ENCODE data around the gene TPP1. TPM values are rescaled to one million over a fixed set of nuclear protein-coding genes. Genes with fewer than 3 reads are reported as not detected.

TPP1 gene
- total and polyA plus RNA-seq, 2 experiments from 2014 or later = 68.4 to 185 TPM

- peaks cover 32% of the 10 kb centered on the region for H3K4me1 ChIP-seq (ENCODE audit: insufficient read depth)
- H3K79me2 ChIP-seq = peaks cover 57% of the 10 kb centered on the region
- H3K27ac ChIP-seq = no peak overlapping the region
- no peak overlapping the region for H3K4me3 ChIP-seq
- 97% methylated on average over 8 of the region's 8 CpGs for WGBS (ENCODE audit: low lambda C conversion rate, missing lambda C conversion rate)
- H3K27me3 ChIP-seq = no peaks in the 10 kb centered on the region
- TF ChIP-seq EZH2 (IDR thresholded peaks at IDR 0.05; ENCODE audit: borderline replicate concordance) = no peak
- TF ChIP-seq CTCF (IDR thresholded peaks at IDR 0.05; ENCODE audit: poor library complexity) = no peak
- no peak for TF ChIP-seq EZH2phosphoT487 (IDR thresholded peaks at IDR 0.05; ENCODE audit: low read depth, severe bottlenecking, unreplicated experiment)
- H4K20me1 ChIP-seq (ENCODE audit: insufficient read depth, poor library complexity, severe bottlenecking) = no peaks in the 10 kb centered on the region
- H3K9me3 ChIP-seq (ENCODE audit: low read depth) = no peaks in the 10 kb centered on the region
- H3K4me2 ChIP-seq = no peak overlapping the region
- H3K36me3 ChIP-seq (replicated peaks; ENCODE audit: insufficient read depth, low read depth) = no peaks in the 10 kb centered on the region
- no peaks in the 10 kb centered on the region for H3K9me2 ChIP-seq (replicated peaks; ENCODE audit: insufficient read depth)
- no peak for DNase-seq (ENCODE audit: low spot score)
- no peak overlapping the region for H2AFZ ChIP-seq
Observed at GRCh38 chr11:6609502-6610015, 9.7 kb downstream of the TPP1 start.

- Histone ChIP-seq H3K36me3 (replicated peaks; ENCODE audit: insufficient read depth, low read depth) (no peaks in the 10 kb centered on the region), H3K9me2 (replicated peaks; ENCODE audit: insufficient read depth) (no peaks in the 10 kb centered on the region), H3K4me3 (no peak overlapping the region), H3K79me2 (peaks cover 59% of the 10 kb centered on the region), H3K4me2 (no peak overlapping the region), H3K27me3 (no peaks in the 10 kb centered on the region), H2AFZ (no peak overlapping the region), H4K20me1 (ENCODE audit: insufficient read depth, poor library complexity, severe bottlenecking) (no peaks in the 10 kb centered on the region), H3K4me1 (ENCODE audit: insufficient read depth) (peaks cover 32% of the 10 kb centered on the region), H3K27ac (no peak overlapping the region), H3K9me3 (ENCODE audit: low read depth) (no peaks in the 10 kb centered on the region)
- TF ChIP-seq EZH2phosphoT487 (IDR thresholded peaks at IDR 0.05; ENCODE audit: low read depth, severe bottlenecking, unreplicated experiment) = no peak
- 93% methylated on average over 14 of the region's 14 CpGs for WGBS (ENCODE audit: low lambda C conversion rate, missing lambda C conversion rate)
- no peak for DNase-seq (ENCODE audit: low spot score)
Observed at GRCh38 chr11:6608726-6609501, 10.3 kb downstream of the TPP1 start.

GRCh38 chr11:6608011-6608410, 11.2 kb downstream of the TPP1 start:
- TF ChIP-seq CTCF (IDR thresholded peaks at IDR 0.05; ENCODE audit: poor library complexity) (no peak), EZH2 (IDR thresholded peaks at IDR 0.05; ENCODE audit: borderline replicate concordance) (no peak), EZH2phosphoT487 (IDR thresholded peaks at IDR 0.05; ENCODE audit: low read depth, severe bottlenecking, unreplicated experiment) (no peak)
- peak overlapping the region; percentile 98 for H3K27ac ChIP-seq

GRCh38 chr11:6607190-6607795, 11.9 kb downstream of the TPP1 start:
- Histone ChIP-seq H3K36me3 (replicated peaks; ENCODE audit: insufficient read depth, low read depth) (no peaks in the 10 kb centered on the region), H3K9me3 (ENCODE audit: low read depth) (no peaks in the 10 kb centered on the region), H3K4me2 (peak overlapping the region; percentile 87), H3K4me1 (ENCODE audit: insufficient read depth) (peaks cover 32% of the 10 kb centered on the region), H3K27ac (peak overlapping the region; percentile 98), H3K4me3 (no peak overlapping the region), H3K79me2 (peaks cover 70% of the 10 kb centered on the region), H3K9me2 (replicated peaks; ENCODE audit: insufficient read depth) (no peaks in the 10 kb centered on the region), H4K20me1 (ENCODE audit: insufficient read depth, poor library complexity, severe bottlenecking) (no peaks in the 10 kb centered on the region), H3K27me3 (no peaks in the 10 kb centered on the region), H2AFZ (no peak overlapping the region)
- DNase-seq (ENCODE audit: low spot score) = no peak
- TF ChIP-seq CTCF (IDR thresholded peaks at IDR 0.05; ENCODE audit: poor library complexity) (no peak), EZH2 (IDR thresholded peaks at IDR 0.05; ENCODE audit: borderline replicate concordance) (no peak), EZH2phosphoT487 (IDR thresholded peaks at IDR 0.05; ENCODE audit: low read depth, severe bottlenecking, unreplicated experiment) (no peak)

More at GRCh38 chr11:6608011-6608410, 11.2 kb downstream of the TPP1 start:
- Histone ChIP-seq H3K27me3 (no peaks in the 10 kb centered on the region), H3K4me3 (no peak overlapping the region), H3K4me2 (peak overlapping the region; percentile 87), H3K9me2 (replicated peaks; ENCODE audit: insufficient read depth) (no peaks in the 10 kb centered on the region), H3K79me2 (peaks cover 62% of the 10 kb centered on the region), H2AFZ (no peak overlapping the region), H3K36me3 (replicated peaks; ENCODE audit: insufficient read depth, low read depth) (no peaks in the 10 kb centered on the region), H4K20me1 (ENCODE audit: insufficient read depth, poor library complexity, severe bottlenecking) (no peaks in the 10 kb centered on the region), H3K4me1 (ENCODE audit: insufficient read depth) (peaks cover 27% of the 10 kb centered on the region), H3K9me3 (ENCODE audit: low read depth) (no peaks in the 10 kb centered on the region)
- 93% methylated on average over 9 of the region's 9 CpGs for WGBS (ENCODE audit: low lambda C conversion rate, missing lambda C conversion rate)
- DNase-seq (ENCODE audit: low spot score) = no peak
